ENCODE measurements around the gene CSAD.

CSAD gene

GRCh38 chr12:53218551-53219291 is 38.0 kb upstream of the CSAD start:
- H3K9ac ChIP-seq (ENCODE audit: low read depth in 1 of 2, low read length in 2 of 2) = peak overlapping the region; percentile 67 to 76
- peak overlapping the region; percentile 64 to 81 for H3K4me3 ChIP-seq (ENCODE audit: low read length in 2 of 2)
- no peaks in the 10 kb centered on the region for H3K27me3 ChIP-seq (ENCODE audit: control insufficient read depth in 2 of 2, insufficient read depth in 2 of 2, low read length in 2 of 2)
- H3K27ac ChIP-seq (ENCODE audit: low read depth in 2 of 2, low read length in 2 of 2) = peak overlapping the region; percentile 99 to 100
- H3K36me3 ChIP-seq (ENCODE audit: control insufficient read depth in 2 of 2, insufficient read depth in 2 of 2, low read length in 2 of 2) = peaks cover 5 to 16% of the 10 kb centered on the region in 2 donors
- no peaks in the 10 kb centered on the region for H3K9me3 ChIP-seq (ENCODE audit: control insufficient read depth in 2 of 2, low read length in 2 of 2)
- H3K4me1 ChIP-seq (ENCODE audit: control insufficient read depth in 2 of 2, insufficient read depth in 2 of 2, low read length in 2 of 2) = peaks cover 52% of the 10 kb centered on the region in 2 donors

DNA sequence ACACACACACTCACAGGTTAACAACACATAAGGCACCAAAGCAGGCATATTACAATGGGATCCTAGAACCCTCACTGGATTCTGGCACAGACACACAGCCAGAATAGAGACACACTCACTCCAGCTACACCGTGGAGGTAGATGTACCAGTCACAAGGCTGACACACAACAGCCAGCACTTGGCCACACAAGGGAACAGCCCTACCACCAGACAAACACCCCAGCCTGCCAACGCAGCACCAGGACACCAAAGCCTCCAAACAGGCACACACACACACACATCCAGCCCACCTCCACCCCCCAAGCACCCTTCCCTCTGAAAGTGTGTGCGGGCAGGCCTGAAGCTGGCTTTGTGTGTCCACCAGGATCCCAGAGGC is 37.2 kb upstream of the CSAD start:
- Histone ChIP-seq H3K4me1 (ENCODE audit: control insufficient read depth in 2 of 2, insufficient read depth in 2 of 2, low read length in 2 of 2) (peaks cover 46 to 48% of the 10 kb centered on the region in 2 donors), H3K9me3 (ENCODE audit: control insufficient read depth in 2 of 2, low read length in 2 of 2) (no peaks in the 10 kb centered on the region), H3K4me3 (ENCODE audit: low read length in 2 of 2) (peak overlapping the region in 1 of 2 donors; percentile 54), H3K27me3 (ENCODE audit: control insufficient read depth in 2 of 2, insufficient read depth in 2 of 2, low read length in 2 of 2) (no peaks in the 10 kb centered on the region), H3K9ac (ENCODE audit: low read depth in 1 of 2, low read length in 2 of 2) (peak overlapping the region; percentile 48 to 49), H3K36me3 (ENCODE audit: control insufficient read depth in 2 of 2, insufficient read depth in 2 of 2, low read length in 2 of 2) (peaks cover 6 to 18% of the 10 kb centered on the region in 2 donors), H3K27ac (ENCODE audit: low read depth in 2 of 2, low read length in 2 of 2) (peak overlapping the region; percentile 99 to 100)

- peaks cover 40 to 42% of the 10 kb centered on the region in 2 donors for H3K4me1 ChIP-seq (ENCODE audit: control insufficient read depth in 2 of 2, insufficient read depth in 2 of 2, low read length in 2 of 2)
- peak overlapping the region; percentile 99 to 100 for H3K27ac ChIP-seq (ENCODE audit: low read depth in 2 of 2, low read length in 2 of 2)
- peaks cover 8 to 22% of the 10 kb centered on the region in 2 donors for H3K36me3 ChIP-seq (ENCODE audit: control insufficient read depth in 2 of 2, insufficient read depth in 2 of 2, low read length in 2 of 2)
- no peaks in the 10 kb centered on the region for H3K27me3 ChIP-seq (ENCODE audit: control insufficient read depth in 2 of 2, insufficient read depth in 2 of 2, low read length in 2 of 2)
- peak overlapping the region; percentile 41 to 48 for H3K9ac ChIP-seq (ENCODE audit: low read depth in 1 of 2, low read length in 2 of 2)
- H3K9me3 ChIP-seq (ENCODE audit: control insufficient read depth in 2 of 2, low read length in 2 of 2) = no peaks in the 10 kb centered on the region
- H3K4me3 ChIP-seq (ENCODE audit: low read length in 2 of 2) = peak overlapping the region; percentile 25 to 54
These were observed 36.6 kb upstream of the CSAD start for GRCh38 chr12:53217051-53217930.

- H3K36me3 ChIP-seq (ENCODE audit: control insufficient read depth in 2 of 2, insufficient read depth in 2 of 2, low read length in 2 of 2) = peaks cover 16 to 35% of the 10 kb centered on the region in 2 donors
- H3K27ac ChIP-seq (ENCODE audit: low read depth in 2 of 2, low read length in 2 of 2) = no peak overlapping the region
- H3K9me3 ChIP-seq (ENCODE audit: control insufficient read depth in 2 of 2, low read length in 2 of 2) = no peaks in the 10 kb centered on the region
- no peak overlapping the region for H3K4me3 ChIP-seq (ENCODE audit: low read length in 2 of 2)
- H3K9ac ChIP-seq (ENCODE audit: low read depth in 1 of 2, low read length in 2 of 2) = no peak overlapping the region
- peaks cover 32 to 36% of the 10 kb centered on the region in 2 donors for H3K4me1 ChIP-seq (ENCODE audit: control insufficient read depth in 2 of 2, insufficient read depth in 2 of 2, low read length in 2 of 2)
- H3K27me3 ChIP-seq (ENCODE audit: control insufficient read depth in 2 of 2, insufficient read depth in 2 of 2, low read length in 2 of 2) = no peaks in the 10 kb centered on the region
These were observed 34.8 kb upstream of the CSAD start for GRCh38 chr12:53215497-53215896.

- Histone ChIP-seq H3K36me3 (ENCODE audit: control insufficient read depth in 2 of 2, insufficient read depth in 2 of 2, low read length in 2 of 2) (peaks cover 16 to 35% of the 10 kb centered on the region in 2 donors), H3K9ac (ENCODE audit: low read depth in 1 of 2, low read length in 2 of 2) (no peak overlapping the region), H3K27ac (ENCODE audit: low read depth in 2 of 2, low read length in 2 of 2) (no peak overlapping the region), H3K9me3 (ENCODE audit: control insufficient read depth in 2 of 2, low read length in 2 of 2) (no peaks in the 10 kb centered on the region), H3K4me3 (ENCODE audit: low read length in 2 of 2) (no peak overlapping the region), H3K4me1 (ENCODE audit: control insufficient read depth in 2 of 2, insufficient read depth in 2 of 2, low read length in 2 of 2) (peaks cover 32 to 34% of the 10 kb centered on the region in 2 donors), H3K27me3 (ENCODE audit: control insufficient read depth in 2 of 2, insufficient read depth in 2 of 2, low read length in 2 of 2) (no peaks in the 10 kb centered on the region)
These were observed 34.1 kb upstream of the CSAD start for GRCh38 chr12:53214687-53215455.

GRCh38 chr12:53214221-53214620 is 33.5 kb upstream of the CSAD start:
- H3K4me3 ChIP-seq (ENCODE audit: low read length in 2 of 2) = no peak overlapping the region
- peaks cover 29 to 30% of the 10 kb centered on the region in 2 donors for H3K4me1 ChIP-seq (ENCODE audit: control insufficient read depth in 2 of 2, insufficient read depth in 2 of 2, low read length in 2 of 2)
- no peak overlapping the region for H3K9ac ChIP-seq (ENCODE audit: low read depth in 1 of 2, low read length in 2 of 2)
- no peaks in the 10 kb centered on the region for H3K9me3 ChIP-seq (ENCODE audit: control insufficient read depth in 2 of 2, low read length in 2 of 2)
- H3K27me3 ChIP-seq (ENCODE audit: control insufficient read depth in 2 of 2, insufficient read depth in 2 of 2, low read length in 2 of 2) = no peaks in the 10 kb centered on the region
- peaks cover 16 to 35% of the 10 kb centered on the region in 2 donors for H3K36me3 ChIP-seq (ENCODE audit: control insufficient read depth in 2 of 2, insufficient read depth in 2 of 2, low read length in 2 of 2)
- no peak overlapping the region for H3K27ac ChIP-seq (ENCODE audit: low read depth in 2 of 2, low read length in 2 of 2)

DNA sequence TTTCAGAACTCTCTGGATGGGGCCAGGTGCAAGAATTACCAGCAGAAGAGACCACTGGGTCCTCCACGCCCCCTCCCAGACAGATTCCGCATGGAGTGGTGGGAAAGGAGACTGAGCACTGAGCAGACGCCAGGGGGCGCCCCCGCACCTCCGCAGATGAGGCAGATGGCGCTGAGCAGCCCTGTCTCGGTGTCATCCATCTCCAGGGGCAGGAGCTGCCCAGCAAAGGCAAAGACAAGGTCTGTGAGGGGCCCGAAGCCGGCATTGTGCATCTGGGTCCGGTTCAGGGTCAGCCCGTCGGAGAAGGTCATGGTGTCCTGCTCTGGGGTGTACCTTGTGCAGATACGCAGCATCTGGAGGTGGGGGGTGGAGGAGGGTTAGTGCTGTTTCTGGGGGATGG is 32.6 kb upstream of the CSAD start:
- Histone ChIP-seq H3K27ac (ENCODE audit: low read depth in 2 of 2, low read length in 2 of 2) (no peak overlapping the region), H3K9ac (ENCODE audit: low read depth in 1 of 2, low read length in 2 of 2) (no peak overlapping the region), H3K9me3 (ENCODE audit: control insufficient read depth in 2 of 2, low read length in 2 of 2) (no peaks in the 10 kb centered on the region), H3K4me1 (ENCODE audit: control insufficient read depth in 2 of 2, insufficient read depth in 2 of 2, low read length in 2 of 2) (peaks cover 26 to 34% of the 10 kb centered on the region in 2 donors), H3K36me3 (ENCODE audit: control insufficient read depth in 2 of 2, insufficient read depth in 2 of 2, low read length in 2 of 2) (peaks cover 16 to 35% of the 10 kb centered on the region in 2 donors), H3K27me3 (ENCODE audit: control insufficient read depth in 2 of 2, insufficient read depth in 2 of 2, low read length in 2 of 2) (no peaks in the 10 kb centered on the region), H3K4me3 (ENCODE audit: low read length in 2 of 2) (no peak overlapping the region)

DNA sequence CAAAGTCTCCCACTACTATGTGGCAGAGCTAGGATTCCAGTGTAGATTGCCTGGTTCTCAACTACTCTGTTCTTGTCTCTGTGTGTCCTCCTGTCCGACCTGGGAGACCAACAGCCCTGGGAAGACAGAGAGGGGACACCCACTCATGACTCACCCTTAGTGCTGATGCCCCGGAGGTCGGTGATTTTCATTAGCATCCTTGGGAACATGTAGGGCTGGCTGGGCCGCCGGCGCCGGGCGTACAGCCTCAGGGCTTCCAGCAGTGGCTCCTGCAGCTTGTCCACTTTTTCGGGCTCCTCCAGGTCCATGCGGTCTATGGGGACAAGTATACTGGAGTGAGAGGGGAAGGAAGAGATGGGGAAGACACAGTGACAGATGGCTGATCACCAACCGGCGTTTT is 32.2 kb upstream of the CSAD start:
- Histone ChIP-seq H3K27ac (ENCODE audit: low read depth in 2 of 2, low read length in 2 of 2) (no peak overlapping the region), H3K36me3 (ENCODE audit: control insufficient read depth in 2 of 2, insufficient read depth in 2 of 2, low read length in 2 of 2) (peaks cover 16 to 35% of the 10 kb centered on the region in 2 donors), H3K4me1 (ENCODE audit: control insufficient read depth in 2 of 2, insufficient read depth in 2 of 2, low read length in 2 of 2) (peaks cover 22 to 30% of the 10 kb centered on the region in 2 donors), H3K4me3 (ENCODE audit: low read length in 2 of 2) (no peak overlapping the region), H3K9ac (ENCODE audit: low read depth in 1 of 2, low read length in 2 of 2) (no peak overlapping the region), H3K9me3 (ENCODE audit: control insufficient read depth in 2 of 2, low read length in 2 of 2) (no peaks in the 10 kb centered on the region), H3K27me3 (ENCODE audit: control insufficient read depth in 2 of 2, insufficient read depth in 2 of 2, low read length in 2 of 2) (no peaks in the 10 kb centered on the region)

GRCh38 chr12:53211476-53212381 is 31.0 kb upstream of the CSAD start:
- H3K9ac ChIP-seq (ENCODE audit: low read depth in 1 of 2, low read length in 2 of 2) = no peak overlapping the region
- peaks cover 13 to 23% of the 10 kb centered on the region in 2 donors for H3K4me1 ChIP-seq (ENCODE audit: control insufficient read depth in 2 of 2, insufficient read depth in 2 of 2, low read length in 2 of 2)
- no peak overlapping the region for H3K4me3 ChIP-seq (ENCODE audit: low read length in 2 of 2)
- no peaks in the 10 kb centered on the region for H3K27me3 ChIP-seq (ENCODE audit: control insufficient read depth in 2 of 2, insufficient read depth in 2 of 2, low read length in 2 of 2)
- peaks cover 16 to 35% of the 10 kb centered on the region in 2 donors for H3K36me3 ChIP-seq (ENCODE audit: control insufficient read depth in 2 of 2, insufficient read depth in 2 of 2, low read length in 2 of 2)
- no peaks in the 10 kb centered on the region for H3K9me3 ChIP-seq (ENCODE audit: control insufficient read depth in 2 of 2, low read length in 2 of 2)
- no peak overlapping the region for H3K27ac ChIP-seq (ENCODE audit: low read depth in 2 of 2, low read length in 2 of 2)
